Endothelial cell of umbilical vein (primary cell): ENCODE measurements around the gene ARHGAP29. TPM values are rescaled to one million over a fixed set of nuclear protein-coding genes. Genes with fewer than 3 reads are reported as not detected.

Experiments used
- BruUV-seq: library from RNA; stranded (reverse); fragments of 400-500 nt; replicated peaks from 2 replicates; lab custom pipeline; 2021; lab: Mats Ljungman, UMichigan
- CTCF ChIA-PET: fragments of 300-600, 350-600 bp; sonication (Branson Sonifier 250); formaldehyde crosslinking; loops from one replicate; lab custom pipeline; 2021; ENCODE audit warnings: antibody characterized with exemption, inconsistent platforms; lab: Charles Lee
- POLR2A ChIA-PET: fragments of 300-600, 350-600 bp; sonication (Branson Sonifier 250); formaldehyde crosslinking; loops from one replicate; lab custom pipeline; 2021; ENCODE audit warnings: antibody characterized with exemption, inconsistent platforms; lab: Charles Lee
- DNase-seq: peaks from one replicate; pipeline ENCODE4 v3.0.0-alpha.2; 2011; ENCODE audit warnings: low read depth, low spot score
- FAIRE-seq: peaks from 2 replicates; lab custom pipeline; 2011; peaks lifted over from hg19 to GRCh38; lab: Jason Lieb, UNC
- H2AFZ ChIP-seq: 2 replicates; pipeline ENCODE4 v1.6.0; 2012; ENCODE audit warnings: low read depth, low read length, control low read depth, inconsistent platforms
- H3K27ac ChIP-seq: 2 replicates; pipeline ENCODE4 v1.5.1; 2011; ENCODE audit warnings: low read depth, mild to moderate bottlenecking, control low read depth, low read length, moderate library complexity; ENCODE audit not compliant: insufficient read depth
- H3K27me3 ChIP-seq, 2 experiments: 2 replicates each; pipeline versions ENCODE4 v1.6.0 to v1.6.1; 2011; ENCODE audit warnings: low read length in 2 of 2, mixed read lengths in 1 of 2; ENCODE audit not compliant: control insufficient read depth in 2 of 2, insufficient read depth in 2 of 2
- H3K36me3 ChIP-seq, 2 experiments: 2 replicates in 1 of 2; 3 replicates in 1 of 2; pipeline ENCODE4 v1.5.1; 2011; ENCODE audit warnings: low read length in 2 of 2, mild to moderate bottlenecking in 1 of 2, moderate library complexity in 1 of 2; ENCODE audit not compliant: control insufficient read depth in 2 of 2, insufficient read depth in 2 of 2; ENCODE audit errors: extremely low read depth in 1 of 2
- H3K4me1 ChIP-seq: 3 replicates; pipeline ENCODE4 v1.5.1; 2011; ENCODE audit warnings: mild to moderate bottlenecking, low read length; ENCODE audit not compliant: control insufficient read depth, insufficient read depth; ENCODE audit errors: extremely low read depth
- H3K4me2 ChIP-seq: 2 replicates; pipeline ENCODE4 v1.6.1; 2011; ENCODE audit warnings: low read length, control low read depth, mixed read lengths; ENCODE audit not compliant: insufficient read depth
- H3K4me3 ChIP-seq, 3 experiments: fragments of 200-600 bp in 1 of 3; sonication (generic), shearing (Covaris generic) in 1 of 3; replicated peaks in 1 of 3; 2 replicates each; pipeline ENCODE4 v1.5.1; 2011 to 2016; ENCODE audit warnings: control low read depth in 3 of 3, low read length in 3 of 3, mild to moderate bottlenecking in 2 of 3, inconsistent platforms in 1 of 3, low read depth in 1 of 3, moderate library complexity in 1 of 3; ENCODE audit not compliant: insufficient read depth in 1 of 3
- H3K79me2 ChIP-seq: 2 replicates; pipeline ENCODE4 v1.6.0; 2012; ENCODE audit warnings: low read length, inconsistent platforms; ENCODE audit not compliant: control insufficient read depth, insufficient read depth
- H3K9ac ChIP-seq: replicated peaks from 2 replicates; pipeline ENCODE3; 2011; ENCODE audit warnings: low read length, control low read depth; ENCODE audit not compliant: insufficient read depth; ENCODE audit errors: extremely low read depth
- H3K9me1 ChIP-seq: replicated peaks from 3 replicates; pipeline ENCODE4 v1.6.0; 2011; ENCODE audit warnings: mild to moderate bottlenecking, low read length; ENCODE audit not compliant: control insufficient read depth, insufficient read depth; ENCODE audit errors: extremely low read depth
- H3K9me3 ChIP-seq: replicated peaks from 2 replicates; pipeline ENCODE4 v1.5.1; 2012; ENCODE audit warnings: low read length, inconsistent platforms; ENCODE audit not compliant: control insufficient read depth, insufficient read depth
- H4K20me1 ChIP-seq: replicated peaks from 2 replicates; pipeline ENCODE3; 2011; ENCODE audit warnings: mild to moderate bottlenecking, low read length; ENCODE audit not compliant: control insufficient read depth, insufficient read depth; ENCODE audit errors: extremely low read depth
- CTCF ChIP-seq, 2 donors: IDR thresholded peaks; 1 replicate in 1 of 2; 2 replicates in 1 of 2; pipeline ENCODE4 v1.5.1; 2011; ENCODE audit warnings: low read length in 2 of 2, mild to moderate bottlenecking in 2 of 2, moderate library complexity in 2 of 2, control low read depth in 1 of 2, inconsistent platforms in 1 of 2, low read depth in 1 of 2; ENCODE audit not compliant: insufficient read depth in 1 of 2; ENCODE audit errors: extremely low read depth in 1 of 2
- EZH2 ChIP-seq: IDR thresholded peaks from 2 replicates; pipeline ENCODE4 v1.6.1; 2012; ENCODE audit warnings: borderline replicate concordance, low read depth, mild to moderate bottlenecking, moderate library complexity, low read length, inconsistent platforms; ENCODE audit not compliant: severe bottlenecking
- FOS ChIP-seq: IDR thresholded peaks from 2 replicates; pipeline ENCODE4 v1.6.1; 2011; ENCODE audit warnings: mild to moderate bottlenecking, low read length, moderate library complexity, borderline replicate concordance; ENCODE audit not compliant: insufficient read depth
- JUN ChIP-seq: IDR thresholded peaks from 2 replicates; pipeline ENCODE4 v1.6.1; 2011; ENCODE audit warnings: borderline replicate concordance, low read depth; ENCODE audit not compliant: insufficient read length, insufficient read depth
- POLR2A ChIP-seq: IDR thresholded peaks from 2 replicates; pipeline ENCODE4 v1.6.1; 2012; ENCODE audit warnings: low read depth, mild to moderate bottlenecking, control low read depth, low read length
- POLR2AphosphoS5 ChIP-seq: IDR thresholded peaks from 2 replicates; pipeline ENCODE4 v1.6.1; 2012; ENCODE audit warnings: low read depth, mild to moderate bottlenecking, control low read depth, low read length, moderate library complexity; ENCODE audit not compliant: insufficient read depth
- dilution Hi-C: fragments of 300-500 bp; cut with MboI; formaldehyde crosslinking; loops from one replicate; pipeline ENCODE4 v1.15.0; 2019; ENCODE audit warnings: low sequenced_read_pairs; ENCODE audit not compliant: extremely low pct_ligation_motif_present
- intact Hi-C: fragments of 100-400 bp; cut with micrococcal nuclease; formaldehyde crosslinking; loops from one replicate; pipeline ENCODE4 v1.10.0; 2022
- polyA plus RNA-seq, 4 experiments: library from polyadenylated mRNA; depleted of rRNA in 3 of 4; stranded (reverse) in 3 of 4; unstranded in 1 of 4; fragments of >200 nt; gene quantifications; 2 replicates each; pipeline versions ENCODE4 v1.2.1 to v1.2.3, GENCODE V29; 2011 to 2012; ENCODE audit warnings: missing spikeins in 1 of 4
- total RNA-seq: library from RNA; stranded (reverse); gene quantifications from 2 replicates; pipeline ENCODE4 v1.2.3, GENCODE V29; 2021

The ARHGAP29 gene
- total and polyA plus RNA-seq, 2 donors (not counting 3 experiments of a cell fraction or from before 2014, with no cell fraction given), result 56.3 to 199 TPM

DNA sequence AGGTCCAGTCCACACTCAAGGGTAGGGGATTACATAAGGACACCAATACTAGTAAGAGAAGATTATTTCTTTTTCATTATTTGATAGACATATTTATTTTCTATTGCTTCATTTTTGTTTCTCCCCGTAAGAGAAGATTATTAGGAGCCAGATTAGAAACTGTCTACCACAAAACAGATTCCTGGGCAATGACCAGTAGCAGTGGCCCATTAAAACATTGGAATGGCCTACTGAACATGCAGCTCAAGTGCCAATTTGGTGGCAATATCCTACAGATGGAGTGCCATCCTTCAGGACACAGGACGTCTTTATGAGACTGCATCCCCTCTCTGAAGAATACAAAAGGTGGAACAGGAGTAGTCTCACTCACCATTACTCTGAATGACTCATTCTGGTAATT, 34.0 kb upstream of the ARHGAP29 start:
- no peak overlapping the region for H3K4me2 ChIP-seq
- H3K27ac ChIP-seq, result no peak overlapping the region
- no peak overlapping the region for H3K9ac ChIP-seq
- no peaks in the 10 kb centered on the region for H3K9me3 ChIP-seq
- H3K79me2 ChIP-seq, result no peaks in the 10 kb centered on the region
- intact Hi-C loops (no loop called here), dilution Hi-C loops (no loop called here)
- no peak for TF ChIP-seq POLR2AphosphoS5
- TF ChIP-seq EZH2, result no peak
- no peak for TF ChIP-seq CTCF (IDR thresholded peaks at IDR 0.05; ENCODE audit: extremely low read depth in 1 of 2, insufficient read depth in 1 of 2, low read depth in 1 of 2, low read length in 2 of 2)
- BruUV-seq, result no TSS peak
- ChIA-PET CTCF (interaction anchor here (1.1 to 2.5 kb wide), 5 partner anchors 13 to 64 kb away, joined by 4 to 8 read pairs (median 5); no protein-coding TSS in a partner anchor), POLR2A (no interaction called here)
- no peaks in the 10 kb centered on the region for H3K36me3 ChIP-seq
- FAIRE-seq (no peak), DNase-seq (no peak)
- H3K9me1 ChIP-seq, result no peaks in the 10 kb centered on the region
- no peaks in the 10 kb centered on the region for H4K20me1 ChIP-seq
- no peak overlapping the region for H2AFZ ChIP-seq
- no peaks in the 10 kb centered on the region for H3K27me3 ChIP-seq
- peaks cover 9% of the 10 kb centered on the region for H3K4me1 ChIP-seq
- H3K4me3 ChIP-seq, result no peak overlapping the region

- no peak overlapping the region for H3K9ac ChIP-seq
- no peaks in the 10 kb centered on the region for H3K79me2 ChIP-seq
- no peak for FAIRE-seq
- no peak overlapping the region for H3K4me2 ChIP-seq
- BruUV-seq, result no TSS peak
- peak; percentile 42 for DNase-seq
- TF ChIP-seq JUN (peak; percentile 29), FOS (peak; percentile 87), POLR2AphosphoS5 (peak; percentile 35), POLR2A (no peak)
- H3K4me3 ChIP-seq, result no peak overlapping the region
- peaks cover 15% of the 10 kb centered on the region for H3K4me1 ChIP-seq
- H3K27ac ChIP-seq, result no peak overlapping the region
- H3K9me1 ChIP-seq, result no peaks in the 10 kb centered on the region
- ChIA-PET CTCF (interaction anchor here (0.7 to 2.5 kb wide), 6 partner anchors 10 to 65 kb away, joined by 3 to 8 read pairs (median 4); no protein-coding TSS in a partner anchor), POLR2A (no interaction called here)
- H3K27me3 ChIP-seq, result no peaks in the 10 kb centered on the region
- intact Hi-C loops, result no loop called here
- dilution Hi-C loops, result no loop called here
- H2AFZ ChIP-seq, result no peak overlapping the region
- no peaks in the 10 kb centered on the region for H4K20me1 ChIP-seq
- H3K36me3 ChIP-seq, result no peaks in the 10 kb centered on the region
- no peaks in the 10 kb centered on the region for H3K9me3 ChIP-seq
Observed at GRCh38 chr1:94270801-94271203, 33.4 kb upstream of the ARHGAP29 start.
